Neural cell (in vitro differentiated cells): Measurements from ENCODE around the gene PCDH9.

Experiments
- CTCF ChIP-seq: fragments of 450-650 bp; IDR thresholded peaks from 2 replicates; pipeline ENCODE4 v1.5.1; 2014; ENCODE audit warnings: antibody characterized with exemption, mild to moderate bottlenecking, moderate library complexity; ENCODE audit not compliant: poor library complexity, severe bottlenecking
- EP300 ChIP-seq: fragments of 450-650 bp; conservative IDR thresholded peaks from 2 replicates; pipeline ENCODE4 v1.6.1; 2014; ENCODE audit warnings: antibody characterized with exemption, mild to moderate bottlenecking, moderate library complexity; ENCODE audit not compliant: poor library complexity, severe bottlenecking
- EZH2 ChIP-seq: fragments of 200-600, 300-800 bp; shearing (Covaris generic), sonication (generic); IDR thresholded peaks from 2 replicates; pipeline ENCODE4 v1.6.1; 2014; ENCODE audit warnings: antibody characterized with exemption, low read length, borderline replicate concordance, mild to moderate bottlenecking; ENCODE audit not compliant: insufficient read depth, poor library complexity, severe bottlenecking
- POLR2AphosphoS5 ChIP-seq: IDR thresholded peaks from 2 replicates; pipeline ENCODE4 v1.6.1; 2012
- RAD21 ChIP-seq: fragments of 450-650 bp; conservative IDR thresholded peaks from 2 replicates; pipeline ENCODE4 v1.6.1; 2014; ENCODE audit warnings: antibody characterized with exemption, mild to moderate bottlenecking, moderate library complexity
- REST ChIP-seq: IDR thresholded peaks from 2 replicates; pipeline ENCODE4 v1.6.1; 2012; ENCODE audit warnings: borderline replicate concordance
- SMC3 ChIP-seq: fragments of 450-650 bp; conservative IDR thresholded peaks from 2 replicates; pipeline ENCODE4 v1.6.1; 2014; ENCODE audit warnings: antibody characterized with exemption, mild to moderate bottlenecking, moderate library complexity; ENCODE audit not compliant: poor library complexity
- TAF1 ChIP-seq: IDR thresholded peaks from 2 replicates; pipeline ENCODE4 v1.6.1; 2012; ENCODE audit warnings: low read depth

- TF ChIP-seq CTCF (no peak), SMC3 (no peak), POLR2AphosphoS5 (no peak), EZH2 (no peak), TAF1 (no peak), EP300 (no peak), REST (no peak), RAD21 (no peak)
These were observed 400.3 kb downstream of the PCDH9 start for GRCh38 chr13:66829803-66830202.
